IPS-NIHi11 (cell line): ENCODE results near the gene LILRA6.
A peak's percentile ranks its signal among the peaks of the same experiment; 100 is the strongest.
"Not testable (repeated sequence)": the region's sequence is repeated elsewhere in the genome, so short reads cannot be mapped to it uniquely, and the experiment has no call there.

Source experiments
- DNase-seq: peaks from one replicate; pipeline ENCODE4 v3.0.0; 2012; ENCODE audit warnings: mixed read lengths, low spot score

LILRA6 gene

GRCh38 chr19:54207983-54208783 lies 34.4 kb downstream of the LILRA6 start:
- no peak for DNase-seq

DNA sequence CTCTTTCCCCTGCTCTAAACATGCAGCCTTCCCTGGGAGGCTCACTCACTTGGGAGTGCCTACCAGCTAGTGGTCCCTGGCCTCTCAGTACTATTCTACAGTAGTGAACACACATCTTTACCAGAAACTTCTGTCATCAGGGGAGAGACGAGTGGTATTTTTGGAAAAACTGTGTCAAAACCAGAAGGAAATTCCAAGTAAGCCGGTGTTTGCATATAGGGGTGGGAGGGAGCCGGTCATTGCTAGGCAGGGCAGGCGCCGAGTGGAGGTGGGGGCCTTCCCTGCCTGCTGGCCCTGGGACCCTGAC lies 35.0 kb downstream of the LILRA6 start:
- DNase-seq, result no peak

DNA sequence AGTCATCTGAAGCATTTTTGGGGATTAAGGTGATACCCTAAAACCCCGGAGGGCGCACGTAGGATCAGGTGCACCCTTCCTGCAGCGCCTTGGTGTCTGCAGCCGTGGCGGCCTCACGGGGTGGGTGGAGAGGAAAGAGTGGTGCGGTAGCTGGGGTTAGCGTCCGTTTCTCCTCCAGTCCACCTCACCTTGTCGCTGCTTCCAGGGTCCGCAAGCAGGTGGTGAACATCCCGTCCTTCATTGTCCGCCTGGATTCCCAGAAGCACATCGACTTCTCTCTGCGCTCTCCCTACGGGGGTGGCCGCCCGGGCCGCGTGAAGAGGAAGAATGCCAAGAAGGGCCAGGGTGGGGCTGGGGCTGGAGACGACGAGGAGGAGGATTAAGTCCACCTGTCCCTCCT lies 35.4 kb downstream of the LILRA6 start:
- DNase-seq, result not testable (repeated sequence)

- no peak for DNase-seq
Measured at GRCh38 chr19:54206831-54207177, 35.8 kb downstream of the LILRA6 start.

- DNase-seq, result no peak
Measured at GRCh38 chr19:54206030-54206830, 36.4 kb downstream of the LILRA6 start.

DNA sequence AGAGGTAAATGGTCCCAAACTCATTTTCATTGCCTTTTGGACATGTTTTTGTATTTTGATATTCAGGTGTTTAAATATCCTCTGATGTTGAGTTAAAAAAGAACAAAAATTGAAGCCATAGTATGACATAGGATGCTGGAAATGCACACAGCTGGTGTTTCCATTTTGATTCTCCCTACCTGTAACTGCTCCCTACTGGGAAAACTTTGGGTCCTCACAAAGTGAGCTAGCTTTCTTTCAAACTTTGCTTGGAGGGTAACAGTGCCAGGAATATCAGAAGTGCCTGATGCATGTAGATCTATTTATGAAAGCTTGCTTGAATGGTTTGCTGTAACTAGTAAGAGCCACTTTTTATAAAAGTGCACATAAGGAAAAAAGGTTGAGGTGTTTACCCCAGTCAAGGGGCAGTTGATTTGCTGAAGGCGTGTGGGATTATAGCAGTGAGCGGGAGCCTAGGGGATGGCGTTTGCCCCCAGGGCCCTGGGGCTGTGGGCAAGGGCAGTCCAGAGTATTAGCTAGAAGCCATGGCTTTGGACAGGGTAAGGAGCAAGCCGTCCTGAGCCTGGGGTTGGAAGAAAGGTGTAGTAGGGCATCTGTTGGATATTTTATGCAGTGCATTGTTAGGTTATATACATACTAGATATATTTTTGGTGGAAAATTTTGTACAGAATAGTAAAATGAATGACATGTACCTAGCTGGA lies 37.7 kb downstream of the LILRA6 start:
- DNase-seq, result no peak

DNA sequence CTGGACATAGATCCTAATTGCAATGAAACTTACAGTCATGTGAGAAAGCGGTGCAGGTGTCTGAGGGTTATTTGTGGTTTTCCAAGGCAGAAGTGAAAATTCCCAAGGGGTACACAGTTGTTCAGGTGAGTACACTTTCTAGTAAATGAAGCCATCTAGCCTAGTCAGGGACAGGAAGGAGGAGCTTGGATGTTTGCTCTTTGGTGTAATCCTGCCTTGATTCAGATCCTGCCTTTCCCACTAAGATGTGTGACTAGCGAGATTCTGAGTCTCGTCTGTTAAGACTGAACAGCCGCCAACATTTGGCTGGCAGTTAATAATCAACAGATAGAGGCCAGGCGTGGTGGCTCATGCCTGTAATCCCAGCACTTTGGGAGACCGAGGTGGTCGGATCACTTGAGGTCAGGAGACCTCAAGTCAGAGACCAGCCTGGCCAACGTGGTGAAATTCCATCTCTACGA lies 39.4 kb downstream of the LILRA6 start:
- DNase-seq, result no peak

DNA sequence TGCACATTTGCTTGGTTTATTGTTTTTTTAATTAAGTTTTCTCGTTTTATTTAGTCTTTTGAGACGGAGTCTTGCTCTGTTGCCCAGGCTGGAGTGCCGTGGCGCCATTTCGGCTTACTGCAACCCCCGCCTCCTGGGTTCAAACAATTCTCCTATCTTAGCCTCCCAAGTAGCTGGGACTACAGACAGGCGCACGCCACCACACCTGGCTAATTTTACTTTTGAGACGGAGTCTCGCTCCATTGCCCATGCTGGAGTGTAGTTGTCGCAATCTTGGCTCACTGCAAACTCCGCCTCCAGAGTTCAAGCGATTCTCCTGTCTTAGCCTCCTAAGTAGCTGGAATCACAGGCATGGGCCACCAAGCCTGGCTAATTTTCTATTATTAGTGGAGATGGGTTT lies 40.6 kb downstream of the LILRA6 start:
- DNase-seq, result no peak

DNA sequence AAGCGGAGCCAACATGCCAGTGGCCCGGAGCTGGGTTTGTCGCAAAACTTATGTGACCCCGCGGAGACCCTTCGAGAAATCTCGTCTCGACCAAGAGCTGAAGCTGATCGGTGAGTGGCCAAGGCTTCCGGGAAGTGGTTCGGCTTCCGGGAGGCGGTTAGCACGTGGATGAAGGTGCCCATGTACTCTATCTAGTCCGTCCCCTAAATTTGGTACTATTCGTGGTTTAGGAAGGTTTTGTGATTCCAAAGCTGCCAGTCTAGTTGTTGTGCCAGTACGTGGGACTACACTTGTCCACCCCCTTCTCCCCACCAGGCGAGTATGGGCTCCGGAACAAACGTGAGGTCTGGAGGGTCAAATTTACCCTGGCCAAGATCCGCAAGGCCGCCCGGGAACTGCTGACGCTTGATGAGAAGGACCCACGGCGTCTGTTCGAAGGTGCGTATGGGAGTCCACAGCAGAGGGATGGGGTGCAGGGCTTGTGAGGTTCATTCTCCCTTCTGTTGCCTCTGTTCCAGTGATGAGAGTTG lies 41.4 kb downstream of the LILRA6 start:
- DNase-seq, result no peak

GRCh38 chr19:54199401-54199800 lies 43.2 kb downstream of the LILRA6 start:
- no peak for DNase-seq

- DNase-seq, result no peak
Measured at GRCh38 chr19:54197121-54197520, 45.5 kb downstream of the LILRA6 start.

DNA sequence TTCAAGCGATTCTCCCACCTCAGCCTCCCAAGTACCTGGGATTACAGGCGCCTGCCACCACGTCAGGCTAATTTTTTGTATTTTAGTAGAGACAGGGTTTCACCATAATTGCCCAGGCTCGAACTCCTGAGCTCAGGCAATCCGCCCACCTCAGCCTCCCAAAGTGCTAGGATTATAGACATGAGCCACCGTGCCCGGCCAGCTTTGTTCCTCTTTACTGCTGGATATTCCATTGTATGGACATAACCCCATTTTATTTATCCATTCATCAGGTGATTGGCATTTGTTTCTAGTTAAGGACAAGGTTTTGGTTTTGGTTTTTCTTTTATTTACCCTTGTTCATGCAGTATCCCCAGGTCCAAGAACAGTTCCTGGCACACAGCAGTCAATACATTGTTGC lies 46.1 kb downstream of the LILRA6 start:
- no peak for DNase-seq

GRCh38 chr19:54194463-54194862 lies 48.1 kb downstream of the LILRA6 start:
- not testable (repeated sequence) for DNase-seq

GRCh38 chr19:54193011-54193410 lies 49.6 kb downstream of the LILRA6 start:
- no peak for DNase-seq

DNA sequence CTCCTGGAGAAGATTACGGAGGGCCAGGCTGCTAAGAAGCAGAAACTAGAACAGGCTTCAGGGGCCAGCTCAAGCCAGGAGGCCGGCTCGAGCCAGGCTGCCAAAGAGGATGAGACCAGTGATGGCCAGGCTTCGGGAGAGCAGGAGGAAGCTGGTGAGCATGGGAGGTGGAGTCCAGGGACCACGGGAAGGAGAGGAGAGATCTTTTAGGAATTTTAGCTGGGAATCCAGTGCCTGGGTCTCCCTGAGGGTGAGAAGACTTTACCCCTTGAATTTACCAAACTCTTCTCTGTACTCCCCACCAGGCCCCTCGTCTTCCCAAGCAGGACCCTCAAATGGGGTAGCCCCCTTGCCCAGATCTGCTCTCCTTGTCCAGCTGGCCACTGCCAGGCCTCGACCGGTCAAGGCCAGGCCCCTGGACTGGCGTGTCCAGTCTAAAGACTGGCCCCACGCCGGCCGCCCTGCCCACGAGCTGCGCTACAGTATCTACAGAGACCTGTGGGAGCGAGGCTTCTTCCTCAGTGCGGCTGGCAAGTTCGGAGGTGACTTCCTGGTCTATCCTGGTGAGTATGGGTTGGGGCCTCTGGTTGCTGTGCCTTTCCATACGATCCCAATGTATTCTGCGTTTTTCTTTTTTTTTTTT lies 50.7 kb downstream of the LILRA6 start:
- DNase-seq, result no peak

DNA sequence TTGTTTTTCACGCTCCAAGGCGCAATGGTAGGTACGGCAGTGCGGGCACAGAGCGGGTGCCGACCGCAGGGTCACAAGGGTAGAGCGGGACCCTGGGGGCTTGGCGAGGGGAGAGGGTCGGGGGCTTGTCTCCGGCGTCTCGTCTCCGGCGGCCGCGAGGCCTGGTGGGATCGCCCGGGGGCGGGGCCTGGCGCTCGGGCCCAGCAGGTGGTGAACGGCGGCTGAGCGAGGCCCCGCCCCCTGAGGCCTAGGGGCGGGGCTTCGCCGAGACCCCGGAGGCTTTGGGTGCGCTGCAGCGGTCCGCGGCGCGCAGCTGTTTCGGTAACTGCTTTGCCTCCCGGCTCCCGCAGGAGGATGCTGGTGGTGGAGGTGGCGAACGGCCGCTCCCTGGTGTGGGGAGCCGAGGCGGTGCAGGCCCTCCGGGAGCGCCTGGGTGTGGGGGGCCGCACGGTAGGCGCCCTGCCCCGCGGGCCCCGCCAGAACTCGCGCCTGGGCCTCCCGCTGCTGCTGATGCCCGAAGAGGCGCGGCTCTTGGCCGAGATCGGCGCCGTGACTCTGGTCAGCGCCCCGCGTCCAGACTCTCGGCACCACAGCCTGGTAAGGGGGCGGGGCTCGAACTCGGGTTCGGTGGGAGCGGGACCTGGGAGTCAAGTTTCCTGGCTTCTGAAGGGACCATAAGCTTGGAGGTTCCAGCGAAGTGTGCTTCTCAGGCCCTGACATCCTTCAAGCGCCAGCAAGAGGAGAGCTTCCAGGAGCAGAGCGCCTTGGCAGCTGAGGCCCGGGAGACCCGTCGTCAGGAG lies 51.4 kb downstream of the LILRA6 start, which contains the start of gene TSEN34:
TSEN34 (plus strand) TSS at position 298 of the 800 bp plus-strand sequence; CDS start at position 355, 57 bp downstream.
- peak; percentile 70 for DNase-seq

- DNase-seq, result peak; percentile 69
Measured at GRCh38 chr19:54190503-54191010, 52.0 kb downstream of the LILRA6 start.

DNA sequence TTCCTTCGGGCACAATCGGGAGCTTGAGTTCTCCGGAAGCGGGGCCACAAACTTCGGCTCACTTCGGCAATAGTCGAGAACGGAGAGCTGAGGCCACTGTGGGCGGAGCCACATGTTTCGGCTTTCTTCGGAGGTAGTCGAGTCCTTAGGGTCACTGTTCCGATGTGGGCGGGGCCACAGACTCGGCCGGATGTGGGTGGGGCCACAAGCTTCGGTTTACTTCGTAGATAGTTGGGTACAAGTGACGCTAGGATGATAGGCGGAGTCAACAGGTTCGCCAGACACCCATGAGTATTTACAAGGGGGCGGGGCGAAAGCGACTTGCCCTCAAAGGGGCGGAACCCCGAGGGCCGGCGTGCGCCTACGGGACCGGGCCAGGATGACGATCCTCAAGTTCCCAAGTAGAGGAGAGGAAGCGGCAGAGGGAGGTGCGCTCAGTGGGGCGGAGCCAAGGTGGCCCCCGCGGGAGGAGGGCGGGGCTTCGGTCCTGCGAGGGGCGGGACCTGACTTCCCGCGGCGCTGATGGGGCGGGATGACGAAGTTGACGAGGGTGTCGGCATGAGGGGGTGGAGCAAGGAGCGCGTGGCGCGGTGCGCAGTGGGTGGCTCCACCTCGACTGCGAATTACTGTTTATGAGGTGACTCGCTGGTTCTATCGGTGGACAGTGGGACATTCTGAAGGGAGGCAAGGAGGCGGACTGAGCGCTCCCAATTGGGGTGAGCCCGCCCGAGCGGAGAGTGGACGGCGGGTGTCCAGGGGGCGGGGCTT lies 52.7 kb downstream of the LILRA6 start:
- DNase-seq, result no peak

- peak; percentile 90 for DNase-seq
Measured at GRCh38 chr19:54189145-54189734, 53.4 kb downstream of the LILRA6 start, which contains the start of gene MBOAT7. Gene MBOAT7 (minus strand): TSS chr19:54189580. CDS start chr19:54188508, 1,072 bp downstream.
